ENCODE measurements around the gene DISC1. TPM values are rescaled to one million over a fixed set of nuclear protein-coding genes. Genes with fewer than 3 reads are reported as not detected.
"Not testable (repeated sequence)": the region's sequence is repeated elsewhere in the genome, so short reads cannot be mapped to it uniquely, and the experiment has no call there.

Gene DISC1
- total RNA-seq, 1 experiment from 2014 or later: 2.1 TPM

DNA sequence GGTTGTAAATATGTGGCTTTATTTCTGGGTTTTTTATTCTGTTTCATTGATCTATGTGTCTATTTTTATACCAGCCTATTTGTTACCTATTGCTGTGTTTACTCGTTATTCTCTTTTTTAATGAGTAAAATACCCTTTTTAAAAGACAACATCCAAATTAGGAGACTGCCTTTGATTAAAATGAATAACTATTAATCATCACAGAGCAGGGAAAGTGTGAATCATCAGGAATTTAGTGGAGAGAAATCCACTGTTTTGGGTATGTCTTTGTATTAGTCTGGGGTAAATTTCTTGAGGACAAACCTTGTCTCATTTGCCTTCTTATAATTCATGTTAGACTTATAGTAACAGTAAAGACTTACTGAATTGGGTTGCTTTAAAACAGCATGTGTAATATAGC is 12.1 kb downstream of the DISC1 start:
- no peaks in the 10 kb centered on the region for H3K27me3 Mint-ChIP-seq (ENCODE audit: insufficient read depth, unreplicated experiment)
- H3K27ac Mint-ChIP-seq (ENCODE audit: low read depth, unreplicated experiment): no peak overlapping the region
- no peaks in the 10 kb centered on the region for H3K9me3 Mint-ChIP-seq (ENCODE audit: unreplicated experiment)
- CTCF ChIA-PET: no interaction called here
- intact Hi-C loops (cut with micrococcal nuclease): no loop called here
- BruUV-seq (replicated peaks): no TSS peak
- DNase-seq (ENCODE audit: unreplicated experiment): no peak
- POLR2A ChIA-PET: no interaction called here
- no peak for TF ChIP-seq CTCF (IDR thresholded peaks at IDR 0.05; ENCODE audit: unreplicated experiment)
- H3K4me3 Mint-ChIP-seq (ENCODE audit: unreplicated experiment): no peak overlapping the region
- H3K36me3 Mint-ChIP-seq (ENCODE audit: insufficient read depth, unreplicated experiment): no peaks in the 10 kb centered on the region
- peaks cover 11% of the 10 kb centered on the region for H3K4me1 Mint-ChIP-seq (ENCODE audit: insufficient read depth, unreplicated experiment)

- H3K4me1 Mint-ChIP-seq (ENCODE audit: insufficient read depth, unreplicated experiment): peaks cover 11% of the 10 kb centered on the region
- no TSS peak for BruUV-seq (replicated peaks)
- no peak for TF ChIP-seq CTCF (IDR thresholded peaks at IDR 0.05; ENCODE audit: unreplicated experiment)
- POLR2A ChIA-PET: no interaction called here
- H3K27ac Mint-ChIP-seq (ENCODE audit: low read depth, unreplicated experiment): no peak overlapping the region
- intact Hi-C loops (cut with micrococcal nuclease): no loop called here
- no peaks in the 10 kb centered on the region for H3K9me3 Mint-ChIP-seq (ENCODE audit: unreplicated experiment)
- CTCF ChIA-PET: interaction anchor here (0.6 to 0.7 kb wide), 2 partner anchors 12 to 418 kb away, joined by 3 to 6 read pairs; no protein-coding TSS in a partner anchor
- H3K36me3 Mint-ChIP-seq (ENCODE audit: insufficient read depth, unreplicated experiment): no peaks in the 10 kb centered on the region
- DNase-seq (ENCODE audit: unreplicated experiment): no peak
- H3K27me3 Mint-ChIP-seq (ENCODE audit: insufficient read depth, unreplicated experiment): no peaks in the 10 kb centered on the region
- H3K4me3 Mint-ChIP-seq (ENCODE audit: unreplicated experiment): no peak overlapping the region
These were observed 13.2 kb downstream of the DISC1 start for GRCh38 chr1:231639819-231640218.

DNA sequence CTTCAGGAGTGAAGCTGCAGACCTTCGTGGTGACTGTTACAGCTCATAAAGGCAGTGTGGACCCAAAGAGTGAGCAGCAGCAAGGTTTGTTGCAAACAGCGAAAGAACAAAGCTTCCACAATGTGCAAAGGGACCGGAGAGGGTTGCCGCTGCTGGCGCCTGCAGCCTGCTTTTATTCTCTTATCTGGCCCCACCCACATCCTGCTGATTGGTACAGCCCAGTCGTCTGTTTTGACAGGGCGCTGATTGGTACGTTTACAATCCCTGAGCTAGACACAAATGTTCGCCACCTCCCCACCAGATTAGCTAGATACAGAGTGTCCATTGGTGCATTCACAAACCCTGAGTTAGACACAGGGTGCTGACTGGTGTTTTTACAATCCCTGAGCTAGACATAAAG is 14.9 kb downstream of the DISC1 start:
- H3K4me1 Mint-ChIP-seq (ENCODE audit: insufficient read depth, unreplicated experiment); H3K36me3 Mint-ChIP-seq (ENCODE audit: insufficient read depth, unreplicated experiment); DNase-seq (ENCODE audit: unreplicated experiment); H3K9me3 Mint-ChIP-seq (ENCODE audit: unreplicated experiment); H3K27ac Mint-ChIP-seq (ENCODE audit: low read depth, unreplicated experiment); H3K27me3 Mint-ChIP-seq (ENCODE audit: insufficient read depth, unreplicated experiment); H3K4me3 Mint-ChIP-seq (ENCODE audit: unreplicated experiment); BruUV-seq (replicated peaks); intact Hi-C loops (cut with micrococcal nuclease): not testable (repeated sequence)
- ChIA-PET POLR2A (interaction anchor here (1.5 to 1.8 kb wide), 2 partner anchors 11 to 20 kb away, joined by 3 to 4 read pairs; no protein-coding TSS in a partner anchor), CTCF (interaction anchor here (0.6 to 1.1 kb wide), 3 partner anchors 12 to 1359 kb away, joined by 4 read pairs; no protein-coding TSS in a partner anchor)

DNA sequence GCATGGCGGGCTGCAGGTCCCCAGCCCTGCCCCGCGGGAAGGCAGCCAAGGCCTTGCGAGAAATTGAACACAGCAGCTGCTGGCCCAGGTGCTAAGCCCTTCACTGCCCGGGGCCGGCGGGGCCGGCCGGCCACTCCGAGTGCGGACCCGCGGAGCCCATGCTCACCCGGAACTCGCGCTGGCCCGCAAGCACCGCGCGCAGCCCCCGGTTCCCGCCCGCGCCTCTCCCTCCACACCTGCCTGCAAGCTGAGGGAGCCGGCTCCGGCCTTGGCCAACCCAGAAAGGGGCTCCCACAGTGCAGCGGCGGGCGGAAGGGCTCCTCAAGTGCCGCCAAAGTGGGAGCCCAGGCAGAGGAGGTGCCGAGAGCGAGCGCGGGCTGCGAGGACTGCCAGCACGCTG is 15.5 kb downstream of the DISC1 start:
- H3K4me3 Mint-ChIP-seq (ENCODE audit: unreplicated experiment); H3K36me3 Mint-ChIP-seq (ENCODE audit: insufficient read depth, unreplicated experiment); intact Hi-C loops (cut with micrococcal nuclease); DNase-seq (ENCODE audit: unreplicated experiment); BruUV-seq (replicated peaks); H3K27ac Mint-ChIP-seq (ENCODE audit: low read depth, unreplicated experiment); H3K9me3 Mint-ChIP-seq (ENCODE audit: unreplicated experiment); H3K4me1 Mint-ChIP-seq (ENCODE audit: insufficient read depth, unreplicated experiment); H3K27me3 Mint-ChIP-seq (ENCODE audit: insufficient read depth, unreplicated experiment): not testable (repeated sequence)
- ChIA-PET CTCF (interaction anchor here (1.0 kb wide), 1 partner anchor 12 kb away, joined by 4 read pairs; no protein-coding TSS in a partner anchor), POLR2A (interaction anchor here (1.8 to 2.2 kb wide), 2 partner anchors 9 to 10 kb away, joined by 4 to 7 read pairs; no protein-coding TSS in a partner anchor)

DNA sequence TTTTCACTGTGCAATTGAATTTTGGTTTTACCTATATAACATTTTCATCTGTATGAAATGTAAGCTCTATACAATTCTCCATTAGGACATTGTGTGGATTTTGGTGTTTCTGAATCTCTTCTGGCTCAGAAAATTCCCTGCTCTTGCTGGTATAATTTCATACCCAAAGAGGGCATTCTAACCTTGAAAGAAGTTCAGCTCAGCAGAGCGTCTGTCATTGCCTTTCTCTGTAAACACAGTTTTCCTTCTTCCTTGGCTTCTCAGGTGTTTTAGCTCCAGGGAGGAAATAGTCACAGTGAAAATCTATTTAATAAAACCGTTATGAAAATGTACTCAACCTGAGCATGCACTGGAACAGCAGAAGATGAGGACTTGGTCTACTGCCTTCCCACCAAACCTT is 16.0 kb downstream of the DISC1 start:
- Mint-ChIP-seq H3K27me3 (ENCODE audit: insufficient read depth, unreplicated experiment) (no peaks in the 10 kb centered on the region), H3K36me3 (ENCODE audit: insufficient read depth, unreplicated experiment) (no peaks in the 10 kb centered on the region), H3K4me1 (ENCODE audit: insufficient read depth, unreplicated experiment) (peaks cover 5% of the 10 kb centered on the region), H3K27ac (ENCODE audit: low read depth, unreplicated experiment) (no peak overlapping the region), H3K4me3 (ENCODE audit: unreplicated experiment) (no peak overlapping the region), H3K9me3 (ENCODE audit: unreplicated experiment) (no peaks in the 10 kb centered on the region)
- no TSS peak for BruUV-seq (replicated peaks)
- ChIA-PET CTCF (interaction anchor here (0.6 to 1.1 kb wide), 4 partner anchors 12 to 865 kb away, joined by 3 read pairs; no protein-coding TSS in a partner anchor), POLR2A (interaction anchor here (1.2 to 2.2 kb wide), 3 partner anchors 9 to 304 kb away, joined by 4 to 7 read pairs (median 5); partner anchors contain the start of genes EXOC8 and SPRTN)
- no peak for TF ChIP-seq CTCF (IDR thresholded peaks at IDR 0.05; ENCODE audit: unreplicated experiment)
- DNase-seq (ENCODE audit: unreplicated experiment): no peak
- intact Hi-C loops (cut with micrococcal nuclease): no loop called here

All from MCF 10A (cell line).